SK-N-SH (cell line): ENCODE measurements around the gene ACTR2. TPM values are rescaled to one million over a fixed set of nuclear protein-coding genes. Genes with fewer than 3 reads are reported as not detected.

Source experiments
- CTCF ChIA-PET: fragments of 300-600, 350-600 bp; formaldehyde crosslinking; extraction: SDS; loops from one replicate; lab custom pipeline; 2021; lab: Yijun Ruan, JAX
- POLR2A ChIA-PET: fragments of 350-600 bp; sonication (Branson Sonifier 250); formaldehyde crosslinking; extraction: SDS; loops from one replicate; lab custom pipeline; 2020; ENCODE audit warnings: antibody characterized with exemption, inconsistent platforms; lab: Yijun Ruan, JAX
- DNase-seq: peaks from one replicate; pipeline ENCODE4 v3.0.0; 2012
- H2AFZ ChIP-seq: fragments of 200-600 bp; sonication (generic); 2 replicates; pipeline ENCODE4 v1.8.1; 2016; ENCODE audit warnings: antibody characterized with exemption, mild to moderate bottlenecking, low read depth
- H3F3A ChIP-seq: fragments of 200-600 bp; sonication (generic); replicated peaks from 2 replicates; pipeline ENCODE3; 2016; ENCODE audit warnings: antibody characterized with exemption, mild to moderate bottlenecking; ENCODE audit not compliant: insufficient read depth
- H3K27ac ChIP-seq, 2 experiments: fragments of 200-500 bp in 1 of 2; fragments of 200-600 bp in 1 of 2; sonication (Bioruptor generic) in 1 of 2; sonication (generic), shearing (Covaris generic) in 1 of 2; 2 replicates each; pipeline versions ENCODE4 v1.5.1 to v1.6.1; 2014 to 2016; ENCODE audit warnings: low read depth in 2 of 2, inconsistent platforms in 1 of 2, low read length in 1 of 2, mild to moderate bottlenecking in 1 of 2, mixed read lengths in 1 of 2
- H3K27me3 ChIP-seq: fragments of 200-600 bp; sonication (generic), shearing (Covaris generic); 2 replicates; pipeline ENCODE4 v1.6.1; 2016; ENCODE audit warnings: mixed run types; ENCODE audit not compliant: insufficient read depth
- H3K36me3 ChIP-seq, 2 experiments: fragments of 200-500 bp in 1 of 2; fragments of 200-600 bp in 1 of 2; sonication (Bioruptor generic) in 1 of 2; sonication (generic) in 1 of 2; replicated peaks in 1 of 2; 2 replicates each; pipeline versions ENCODE3 to v1.5.1; 2014 to 2016; ENCODE audit warnings: low read length in 1 of 2, mild to moderate bottlenecking in 1 of 2; ENCODE audit not compliant: insufficient read depth in 2 of 2, control insufficient read depth in 1 of 2
- H3K4me1 ChIP-seq, 2 experiments: fragments of 200-500 bp in 1 of 2; fragments of 200-600 bp in 1 of 2; sonication (Bioruptor generic) in 1 of 2; sonication (generic), shearing (Covaris generic) in 1 of 2; 2 replicates each; pipeline versions ENCODE4 v1.5.1 to v1.6.1; 2014 to 2016; ENCODE audit warnings: low read depth in 1 of 2, low read length in 1 of 2, mixed run types in 1 of 2; ENCODE audit not compliant: insufficient read depth in 2 of 2, control insufficient read depth in 1 of 2
- H3K4me2 ChIP-seq: fragments of 200-600 bp; sonication (generic), shearing (Covaris generic); 2 replicates; pipeline ENCODE4 v1.6.1; 2017; ENCODE audit warnings: mixed run types
- H3K4me3 ChIP-seq, 2 experiments: fragments of 200-500 bp in 1 of 2; fragments of 200-600 bp in 1 of 2; sonication (Bioruptor generic) in 1 of 2; sonication (generic), shearing (Covaris generic) in 1 of 2; 2 replicates each; pipeline versions ENCODE4 v1.5.1 to v1.8.1; 2014 to 2016; ENCODE audit warnings: low read depth in 2 of 2, inconsistent platforms in 1 of 2, low read length in 1 of 2, mild to moderate bottlenecking in 1 of 2, mixed read lengths in 1 of 2, moderate library complexity in 1 of 2
- H3K79me2 ChIP-seq: fragments of 200-600 bp; sonication (generic); 2 replicates; pipeline ENCODE4 v1.8.1; 2017; ENCODE audit warnings: mild to moderate bottlenecking; ENCODE audit not compliant: insufficient read depth
- H3K9ac ChIP-seq: fragments of 200-600 bp; sonication (generic); 2 replicates; pipeline ENCODE4 v1.6.1; 2017; ENCODE audit warnings: mixed run types
- H3K9me2 ChIP-seq: fragments of 200-600 bp; sonication (generic); 2 replicates; pipeline ENCODE4 v1.6.1; 2017; ENCODE audit warnings: mixed run types
- H3K9me3 ChIP-seq: fragments of 200-600 bp; sonication (generic); 2 replicates; pipeline ENCODE4 v1.6.1; 2017; ENCODE audit warnings: mixed run types, mild to moderate bottlenecking, moderate library complexity
- H4K20me1 ChIP-seq: fragments of 200-600 bp; sonication (generic); 2 replicates; pipeline ENCODE4 v1.6.1; 2017; ENCODE audit warnings: mild to moderate bottlenecking, mixed run types; ENCODE audit not compliant: insufficient read depth
- CHD2 ChIP-seq: fragments of 150-350 bp; IDR thresholded peaks from 2 replicates; pipeline ENCODE4 v1.6.1; 2018; ENCODE audit warnings: low read length; ENCODE audit not compliant: partially characterized antibody
- EZH2phosphoT487 ChIP-seq: fragments of 200-600 bp; sonication (generic); IDR thresholded peaks from 2 replicates; pipeline ENCODE4 v1.6.1; 2017; ENCODE audit warnings: low read depth, mixed run types, mild to moderate bottlenecking, antibody characterized with exemption, moderate library complexity, borderline replicate concordance
- FOSL2 ChIP-seq: IDR thresholded peaks from 2 replicates; pipeline ENCODE4 v1.4.0; 2012; ENCODE audit warnings: low read depth, mild to moderate bottlenecking, moderate library complexity, borderline replicate concordance
- FOXJ3 ChIP-seq: sonication (generic); formaldehyde crosslinking; IDR thresholded peaks from 2 replicates; pipeline ENCODE4 v1.5.1; 2020; ENCODE audit warnings: mild to moderate bottlenecking, missing genetic modification reagents
- MXI1 ChIP-seq: IDR thresholded peaks from 2 replicates; pipeline ENCODE4 v1.6.1; 2012; ENCODE audit warnings: mild to moderate bottlenecking, low read depth, low read length, improper control_type of control experiment
- POLR2AphosphoS5 ChIP-seq: IDR thresholded peaks from 2 replicates; pipeline ENCODE4 v1.6.1; 2012; ENCODE audit warnings: low read depth, low read length
- RAD21 ChIP-seq: IDR thresholded peaks from 2 replicates; pipeline ENCODE4 v1.6.1; 2012; ENCODE audit warnings: mild to moderate bottlenecking, low read length
- RFX5 ChIP-seq: IDR thresholded peaks from 2 replicates; pipeline ENCODE4 v1.6.1; 2012; ENCODE audit warnings: mild to moderate bottlenecking, improper control_type of control experiment, low read length
- SMC3 ChIP-seq: IDR thresholded peaks from 2 replicates; pipeline ENCODE4 v1.6.1; 2012; ENCODE audit warnings: low read depth, low read length, improper control_type of control experiment
- TCF12 ChIP-seq: IDR thresholded peaks from 2 replicates; pipeline ENCODE4 v1.4.0; 2012
- USF1 ChIP-seq: IDR thresholded peaks from 2 replicates; pipeline ENCODE4 v1.4.0; 2012; ENCODE audit warnings: low read depth, borderline replicate concordance
- WGBS: methylation state at CpG from one replicate; pipeline ENCODE4 v1.1.6; 2017; ENCODE audit warnings: low lambda C conversion rate; 5-methylcytosine and 5-hydroxymethylcytosine counted together
- polyA plus RNA-seq, 3 experiments: library from polyadenylated mRNA; depleted of rRNA; stranded (reverse); fragments of >200 nt; gene quantifications; 2 replicates each; pipeline ENCODE4 v1.2.3, GENCODE V29; 2012
- TF ChIP-seq, protein P1 (sequence below): fragments of 150-350 bp; IDR thresholded peaks from 2 replicates; pipeline ENCODE4 v1.6.1; 2016; ENCODE audit warnings: mild to moderate bottlenecking, low read depth, low read length
- TF ChIP-seq, protein P2 (sequence below): IDR thresholded peaks from 2 replicates; pipeline ENCODE4; 2012

ACTR2 gene
- polyA plus RNA-seq, 1 of the 3 experiments (the other 2 are of a cell fraction), result 53.0 TPM

GRCh38 chr2:65297544-65297943 lies 69.9 kb downstream of the ACTR2 start:
- Histone ChIP-seq H3K4me2 (no peak overlapping the region), H3K27ac (no peak overlapping the region), H4K20me1 (no peaks in the 10 kb centered on the region), H3K4me3 (no peak overlapping the region), H3K9ac (no peak overlapping the region), H3K79me2 (no peaks in the 10 kb centered on the region), H3K9me2 (no peaks in the 10 kb centered on the region), H3F3A (peaks cover 17% of the 10 kb centered on the region), H3K36me3 (no peaks in the 10 kb centered on the region)
- CTCF ChIA-PET, result interaction anchor here (0.7 to 1.7 kb wide), 3 partner anchors 23 to 255 kb away, joined by 3 read pairs; no protein-coding TSS in a partner anchor
- POLR2A ChIA-PET, result no interaction called here
- no peak for DNase-seq
- TF ChIP-seq FOSL2 (no peak), SMC3 (no peak), MXI1 (no peak), RFX5 (no peak), USF1 (no peak), EZH2phosphoT487 (no peak), CHD2 (no peak), POLR2AphosphoS5 (no peak)
- TF ChIP-seq, all 33 proteins: peak for 0
- Histone ChIP-seq H3K27me3 (no peaks in the 10 kb centered on the region), H3K9me3 (no peaks in the 10 kb centered on the region), H2AFZ (no peak overlapping the region), H3K4me1 (peaks cover 7 to 23% of the 10 kb centered on the region in 2 experiments; a peak in 3 of 4 replicates)
- 95% methylated on average over 9 of the region's 9 CpGs for WGBS

DNA sequence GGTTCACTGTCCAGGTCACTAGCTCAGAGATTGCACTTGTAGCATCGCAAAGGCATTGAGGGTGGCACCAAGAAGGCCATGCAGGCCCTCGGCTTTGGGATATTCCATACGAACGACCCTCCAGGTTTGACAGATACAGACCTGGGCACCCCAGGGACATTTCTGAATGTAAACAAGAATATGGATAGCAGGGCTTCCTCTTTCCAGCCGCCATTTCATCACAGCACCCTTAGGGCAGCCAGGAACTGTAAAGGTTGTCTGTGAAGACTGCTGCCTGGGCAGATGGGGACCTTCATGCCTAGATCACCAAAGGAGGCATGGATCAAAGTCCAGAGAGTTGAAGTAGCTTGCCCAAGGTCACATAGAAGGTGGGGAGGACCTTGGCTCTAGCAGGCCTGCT lies 70.5 kb downstream of the ACTR2 start:
- no peak for TF ChIP-seq RAD21
- TF ChIP-seq, protein P1, sequence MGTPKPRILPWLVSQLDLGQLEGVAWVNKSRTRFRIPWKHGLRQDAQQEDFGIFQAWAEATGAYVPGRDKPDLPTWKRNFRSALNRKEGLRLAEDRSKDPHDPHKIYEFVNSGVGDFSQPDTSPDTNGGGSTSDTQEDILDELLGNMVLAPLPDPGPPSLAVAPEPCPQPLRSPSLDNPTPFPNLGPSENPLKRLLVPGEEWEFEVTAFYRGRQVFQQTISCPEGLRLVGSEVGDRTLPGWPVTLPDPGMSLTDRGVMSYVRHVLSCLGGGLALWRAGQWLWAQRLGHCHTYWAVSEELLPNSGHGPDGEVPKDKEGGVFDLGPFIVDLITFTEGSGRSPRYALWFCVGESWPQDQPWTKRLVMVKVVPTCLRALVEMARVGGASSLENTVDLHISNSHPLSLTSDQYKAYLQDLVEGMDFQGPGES, result no peak
- no peak for TF ChIP-seq TCF12
- TF ChIP-seq, protein P2, sequence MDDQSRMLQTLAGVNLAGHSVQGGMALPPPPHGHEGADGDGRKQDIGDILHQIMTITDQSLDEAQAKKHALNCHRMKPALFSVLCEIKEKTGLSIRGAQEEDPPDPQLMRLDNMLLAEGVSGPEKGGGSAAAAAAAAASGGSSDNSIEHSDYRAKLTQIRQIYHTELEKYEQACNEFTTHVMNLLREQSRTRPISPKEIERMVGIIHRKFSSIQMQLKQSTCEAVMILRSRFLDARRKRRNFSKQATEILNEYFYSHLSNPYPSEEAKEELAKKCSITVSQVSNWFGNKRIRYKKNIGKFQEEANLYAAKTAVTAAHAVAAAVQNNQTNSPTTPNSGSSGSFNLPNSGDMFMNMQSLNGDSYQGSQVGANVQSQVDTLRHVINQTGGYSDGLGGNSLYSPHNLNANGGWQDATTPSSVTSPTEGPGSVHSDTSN, result no peak
- no peak for TF ChIP-seq POLR2AphosphoS5
- no peak for TF ChIP-seq FOXJ3 (CRISPR knock-in tag)
- POLR2A ChIA-PET, result no interaction called here
- CTCF ChIA-PET, result no interaction called here
- Histone ChIP-seq H3K27ac (no peak overlapping the region; a peak in 1 of 4 replicates), H3K27me3 (no peaks in the 10 kb centered on the region), H3K9me3 (no peaks in the 10 kb centered on the region), H3K4me1 (peaks cover 3 to 23% of the 10 kb centered on the region in 2 experiments; a peak in 3 of 4 replicates), H2AFZ (no peak overlapping the region), H3F3A (peaks cover 20% of the 10 kb centered on the region), H3K4me3 (no peak overlapping the region), H3K36me3 (no peaks in the 10 kb centered on the region), H4K20me1 (no peaks in the 10 kb centered on the region), H3K9ac (no peak overlapping the region), H3K79me2 (no peaks in the 10 kb centered on the region), H3K9me2 (no peaks in the 10 kb centered on the region), H3K4me2 (no peak overlapping the region)
- WGBS, result 86% methylated on average over 5 of the region's 5 CpGs
- DNase-seq, result no peak
